ENCODE measurements around the gene TPTE2. TPM values are rescaled to one million over a fixed set of nuclear protein-coding genes. Genes with fewer than 3 reads are reported as not detected.

Gene TPTE2
- polyA plus RNA-seq, 2 of the 4 experiments (the other 2 are of a cell fraction): not detected

DNA sequence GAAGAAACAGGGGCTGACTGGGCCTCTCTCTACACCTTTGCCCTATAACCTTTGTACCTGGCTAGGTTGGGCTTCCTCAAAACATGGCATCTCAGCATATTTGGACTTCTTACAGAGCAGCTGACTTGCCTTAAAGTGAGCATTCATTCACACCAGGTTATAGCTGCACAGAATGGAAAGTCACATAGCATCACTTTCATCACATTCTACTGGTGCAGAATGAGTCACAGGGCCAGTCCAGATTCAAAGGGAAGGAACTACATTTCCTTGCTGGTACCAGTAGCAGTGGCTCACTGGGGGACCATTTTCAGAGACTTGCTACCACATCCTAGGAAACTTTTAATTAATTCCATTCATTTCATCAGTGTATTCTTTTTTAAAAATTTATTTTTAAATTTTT, 20.3 kb upstream of the TPTE2 start:
- DNase-seq (ENCODE audit: low read depth in 1 of 2, low spot score in 1 of 2) (no peak), ATAC-seq (no peak), FAIRE-seq (no peak)
- no peaks in the 10 kb centered on the region for H3K9me3 ChIP-seq
- H3K27ac ChIP-seq: no peak overlapping the region
- TF ChIP-seq, protein P1, sequence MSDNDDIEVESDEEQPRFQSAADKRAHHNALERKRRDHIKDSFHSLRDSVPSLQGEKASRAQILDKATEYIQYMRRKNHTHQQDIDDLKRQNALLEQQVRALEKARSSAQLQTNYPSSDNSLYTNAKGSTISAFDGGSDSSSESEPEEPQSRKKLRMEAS (IDR thresholded peaks at IDR 0.05): no peak
- no peak for TF ChIP-seq SMC3 (IDR thresholded peaks at IDR 0.05)
- TF ChIP-seq FOSL2 (IDR thresholded peaks at IDR 0.05): no peak
- no peak for TF ChIP-seq FOSL2 (CRISPR knock-in tag; IDR thresholded peaks at IDR 0.05)
- no peak for TF ChIP-seq FOSB (CRISPR knock-in tag; IDR thresholded peaks at IDR 0.05)
- CTCF ChIA-PET: interaction anchor here (1.4 kb wide), 1 partner anchor 14 kb away, joined by 3 read pairs; no protein-coding TSS in a partner anchor
- H3K4me3 ChIP-seq: no peak overlapping the region
- H3K4me1 ChIP-seq: no peaks in the 10 kb centered on the region
- no peak overlapping the region for H3K4me2 ChIP-seq
- POLR2A ChIA-PET: no interaction called here

GRCh38 chr13:19575230-19575629, 13.9 kb upstream of the TPTE2 start:
- Histone ChIP-seq H3K4me3 (no peak overlapping the region), H3K4me1 (no peaks in the 10 kb centered on the region), H3K4me2 (no peak overlapping the region), H3K27ac (no peak overlapping the region), H3K9me3 (no peaks in the 10 kb centered on the region)
- WGBS (ENCODE audit: missing lambda C conversion rate): 4% methylated on average over 2 of the region's 2 CpGs
- TF ChIP-seq HEYL (CRISPR knock-in tag; IDR thresholded peaks at IDR 0.05) (no peak), JUNB (IDR thresholded peaks at IDR 0.05) (no peak), ZNF302 (CRISPR knock-in tag; IDR thresholded peaks at IDR 0.05) (no peak), CBX2 (IDR thresholded peaks at IDR 0.05; ENCODE audit: borderline replicate concordance, low read depth) (no peak), EHF (CRISPR knock-in tag; IDR thresholded peaks at IDR 0.05) (no peak), NR3C1 (IDR thresholded peaks at IDR 0.05) (no peak), KDM5A (IDR thresholded peaks at IDR 0.05) (no peak), ESRRA (IDR thresholded peaks at IDR 0.05; ENCODE audit: borderline replicate concordance, low read length) (no peak)
- DNase-seq (ENCODE audit: low read depth in 1 of 2, low spot score in 1 of 2) (no peak), FAIRE-seq (no peak), ATAC-seq (no peak)
- ChIA-PET CTCF (no interaction called here), POLR2A (no interaction called here)

GRCh38 chr13:19573120-19573716, 11.9 kb upstream of the TPTE2 start:
- ATAC-seq (no peak), FAIRE-seq (no peak), DNase-seq (ENCODE audit: low read depth in 1 of 2, low spot score in 1 of 2) (no peak)
- 54% methylated on average over 9 of the region's 9 CpGs for WGBS (ENCODE audit: missing lambda C conversion rate)
- ChIA-PET CTCF (interaction anchor here (2.3 kb wide), 1 partner anchor 15 kb away, joined by 11 read pairs; no protein-coding TSS in a partner anchor), POLR2A (no interaction called here)
- no peak overlapping the region for H3K27ac ChIP-seq
- H3K4me2 ChIP-seq: no peak overlapping the region
- H3K9me3 ChIP-seq: no peaks in the 10 kb centered on the region
- TF ChIP-seq NFE2L2 (conservative IDR thresholded peaks at IDR 0.05; ENCODE audit: low read length) (no peak), GATA3 (IDR thresholded peaks at IDR 0.05; ENCODE audit: borderline replicate concordance) (no peak), NR3C1 (IDR thresholded peaks at IDR 0.05) (no peak), ZC3H11A (IDR thresholded peaks at IDR 0.05) (no peak), EHMT2 (IDR thresholded peaks at IDR 0.05; ENCODE audit: low read depth) (no peak), FOXS1 (CRISPR knock-in tag; IDR thresholded peaks at IDR 0.05) (no peak)
- H3K4me1 ChIP-seq: no peaks in the 10 kb centered on the region
- no peak overlapping the region for H3K4me3 ChIP-seq

- no peak for ATAC-seq
- Histone ChIP-seq H3K4me1 (no peaks in the 10 kb centered on the region), H3K27ac (no peak overlapping the region), H3K4me3 (no peak overlapping the region), H3K4me2 (no peak overlapping the region), H3K9me3 (no peaks in the 10 kb centered on the region)
- no peak for FAIRE-seq
- CTCF ChIA-PET: interaction anchor here (2.3 kb wide), 1 partner anchor 16 kb away, joined by 11 read pairs; no protein-coding TSS in a partner anchor
- 40% methylated on average over 3 of the region's 4 CpGs for WGBS (ENCODE audit: missing lambda C conversion rate)
- TF ChIP-seq PHF8 (IDR thresholded peaks at IDR 0.05; ENCODE audit: borderline replicate concordance, low read depth) (no peak), HOXB13 (CRISPR knock-in tag; IDR thresholded peaks at IDR 0.05; ENCODE audit: low read depth) (no peak), FOSL2 (IDR thresholded peaks at IDR 0.05) (no peak), FOSL2 (CRISPR knock-in tag; IDR thresholded peaks at IDR 0.05) (no peak), TFCP2L1 (CRISPR knock-in tag; IDR thresholded peaks at IDR 0.05) (no peak), ESRRA (IDR thresholded peaks at IDR 0.05; ENCODE audit: borderline replicate concordance, low read length) (no peak), CBX8 (IDR thresholded peaks at IDR 0.05) (no peak), CHD2 (IDR thresholded peaks at IDR 0.05; ENCODE audit: low read length, partially characterized antibody) (no peak), ZNF302 (CRISPR knock-in tag; IDR thresholded peaks at IDR 0.05) (no peak), KDM1A (IDR thresholded peaks at IDR 0.05; ENCODE audit: low read depth) (no peak)
- POLR2A ChIA-PET: no interaction called here
- no peak for DNase-seq (ENCODE audit: low read depth in 1 of 2, low spot score in 1 of 2)
Observed at GRCh38 chr13:19572280-19572679, 10.9 kb upstream of the TPTE2 start.
